Muscle layer of duodenum (tissue), 2 donors: ENCODE data around the gene AMBRA1.

Experiments used
- H3K27ac ChIP-seq: one replicate; pipeline ENCODE4 v1.7.0; 2013; ENCODE audit warnings: mild to moderate bottlenecking, low read length
- H3K27me3 ChIP-seq: one replicate; pipeline ENCODE4 v1.7.0; 2013; ENCODE audit warnings: low read depth, mild to moderate bottlenecking, control low read depth, low read length
- H3K36me3 ChIP-seq, 2 donors: one replicate each; pipeline ENCODE4 v1.7.0; 2013; ENCODE audit warnings: low read length in 2 of 2, control low read depth in 1 of 2, mild to moderate bottlenecking in 1 of 2; ENCODE audit not compliant: insufficient read depth in 2 of 2, control insufficient read depth in 1 of 2
- H3K4me1 ChIP-seq, 2 donors: one replicate each; pipeline ENCODE4 v1.7.0; 2013; ENCODE audit warnings: low read length in 2 of 2, mild to moderate bottlenecking in 2 of 2, control low read depth in 1 of 2, moderate library complexity in 1 of 2; ENCODE audit not compliant: insufficient read depth in 2 of 2, control insufficient read depth in 1 of 2
- H3K4me3 ChIP-seq, 2 donors: one replicate each; pipeline ENCODE4 v1.7.0; 2013; ENCODE audit warnings: low read length in 2 of 2, low read depth in 1 of 2, mild to moderate bottlenecking in 1 of 2
- H3K9me3 ChIP-seq, 2 donors: one replicate each; pipeline ENCODE4 v1.7.0; 2013; ENCODE audit warnings: low read length in 2 of 2, control low read depth in 1 of 2, mild to moderate bottlenecking in 1 of 2; ENCODE audit not compliant: control insufficient read depth in 1 of 2
- donor health status: healthy.

AMBRA1 gene

DNA sequence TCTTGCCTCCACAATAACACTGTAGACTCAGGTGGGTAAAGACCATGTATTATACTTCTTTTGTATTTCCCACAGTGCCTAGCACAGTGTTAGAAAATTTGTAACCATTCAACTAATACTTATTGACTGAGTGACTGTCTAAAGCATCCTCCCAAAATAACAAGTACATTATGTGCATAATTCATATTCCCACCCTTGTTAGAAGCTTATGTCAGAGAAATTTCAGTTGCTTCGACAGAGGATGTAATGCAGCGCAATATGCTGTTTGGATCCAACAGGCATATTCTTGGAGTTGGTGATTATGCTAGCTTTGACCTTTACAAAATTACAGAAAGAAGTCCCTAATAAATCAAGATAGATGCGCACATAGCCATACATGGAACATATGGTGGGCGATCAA, 53.0 kb downstream of the AMBRA1 start:
- Histone ChIP-seq H3K36me3 (peaks cover 44 to 48% of the 10 kb centered on the region in 2 donors), H3K9me3 (no peaks in the 10 kb centered on the region), H3K4me1 (no peaks in the 10 kb centered on the region), H3K4me3 (no peak overlapping the region), H3K27ac (no peak overlapping the region), H3K27me3 (no peaks in the 10 kb centered on the region)

DNA sequence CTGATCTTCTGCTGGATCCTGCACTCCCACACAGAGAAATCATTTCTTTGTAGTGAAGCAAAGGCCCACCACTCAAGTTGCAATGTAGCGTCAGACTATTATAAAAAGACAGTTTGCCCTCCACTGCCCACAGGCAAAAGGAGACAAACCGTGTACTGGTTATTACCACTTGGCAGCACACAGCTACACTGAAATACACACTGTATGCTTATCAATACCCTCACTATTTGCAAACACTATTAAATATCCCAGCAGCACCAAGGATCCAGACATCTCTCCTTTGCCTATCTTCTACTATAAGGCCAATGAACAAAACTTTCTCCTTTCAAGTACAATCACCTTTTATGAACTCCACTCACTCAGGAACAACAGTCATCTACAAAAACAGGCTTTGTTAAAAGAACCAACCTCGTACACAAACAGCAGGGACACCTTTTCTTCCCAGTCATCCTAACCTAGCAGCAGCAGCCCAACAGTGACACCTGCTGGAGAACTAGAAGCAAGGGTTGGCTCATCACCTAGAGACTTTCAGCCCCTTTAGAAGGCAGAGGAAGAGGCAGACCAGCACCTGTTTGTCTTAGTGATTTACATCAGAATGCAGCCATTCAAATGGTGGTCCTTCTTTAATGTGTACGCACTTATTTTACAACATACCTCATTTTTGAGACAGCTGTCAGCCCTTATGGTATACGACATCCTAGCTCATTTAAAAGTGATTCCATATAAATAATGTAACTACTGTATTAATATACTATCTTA, 56.1 kb downstream of the AMBRA1 start:
- Histone ChIP-seq H3K36me3 (peaks cover 19 to 20% of the 10 kb centered on the region in 2 donors), H3K27me3 (no peaks in the 10 kb centered on the region), H3K4me3 (no peak overlapping the region), H3K4me1 (no peaks in the 10 kb centered on the region), H3K27ac (no peak overlapping the region), H3K9me3 (no peaks in the 10 kb centered on the region)

- Histone ChIP-seq H3K4me3 (no peak overlapping the region), H3K4me1 (no peaks in the 10 kb centered on the region), H3K36me3 (peaks cover 13 to 14% of the 10 kb centered on the region in 2 donors), H3K27ac (no peak overlapping the region), H3K9me3 (no peaks in the 10 kb centered on the region), H3K27me3 (no peaks in the 10 kb centered on the region)
These were observed 56.7 kb downstream of the AMBRA1 start for GRCh38 chr11:46537121-46537520.

GRCh38 chr11:46535688-46536087, 58.1 kb downstream of the AMBRA1 start:
- H3K9me3 ChIP-seq, result no peaks in the 10 kb centered on the region
- no peak overlapping the region for H3K27ac ChIP-seq
- no peaks in the 10 kb centered on the region for H3K27me3 ChIP-seq
- peaks cover 0 to 3% of the 10 kb centered on the region in 2 donors for H3K36me3 ChIP-seq
- no peaks in the 10 kb centered on the region for H3K4me1 ChIP-seq
- H3K4me3 ChIP-seq, result no peak overlapping the region

DNA sequence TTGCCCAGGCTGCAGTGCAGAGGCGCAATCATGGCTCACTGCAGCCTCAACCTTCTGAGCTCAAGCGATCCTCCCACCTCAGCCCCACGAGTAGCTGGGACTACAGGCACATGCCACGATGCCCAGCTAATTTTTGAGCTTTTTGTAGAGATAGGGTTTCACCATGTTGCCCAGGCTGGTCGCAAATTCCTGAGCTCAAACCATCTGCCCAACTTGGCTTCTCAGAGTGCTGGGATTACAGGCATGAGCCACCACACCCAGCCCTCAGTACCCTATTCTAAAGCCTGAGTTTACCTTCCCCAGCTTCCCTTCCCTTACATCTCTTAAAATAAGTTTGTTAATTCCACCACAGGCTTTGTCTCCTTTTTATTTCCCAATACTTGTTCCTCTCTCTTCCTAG, 59.1 kb downstream of the AMBRA1 start:
- H3K4me1 ChIP-seq, result peaks cover 0 to 8% of the 10 kb centered on the region in 2 donors
- H3K9me3 ChIP-seq, result no peaks in the 10 kb centered on the region
- H3K27ac ChIP-seq, result no peak overlapping the region
- H3K36me3 ChIP-seq, result peaks cover 0 to 2% of the 10 kb centered on the region in 2 donors
- no peak overlapping the region for H3K4me3 ChIP-seq
- no peaks in the 10 kb centered on the region for H3K27me3 ChIP-seq

DNA sequence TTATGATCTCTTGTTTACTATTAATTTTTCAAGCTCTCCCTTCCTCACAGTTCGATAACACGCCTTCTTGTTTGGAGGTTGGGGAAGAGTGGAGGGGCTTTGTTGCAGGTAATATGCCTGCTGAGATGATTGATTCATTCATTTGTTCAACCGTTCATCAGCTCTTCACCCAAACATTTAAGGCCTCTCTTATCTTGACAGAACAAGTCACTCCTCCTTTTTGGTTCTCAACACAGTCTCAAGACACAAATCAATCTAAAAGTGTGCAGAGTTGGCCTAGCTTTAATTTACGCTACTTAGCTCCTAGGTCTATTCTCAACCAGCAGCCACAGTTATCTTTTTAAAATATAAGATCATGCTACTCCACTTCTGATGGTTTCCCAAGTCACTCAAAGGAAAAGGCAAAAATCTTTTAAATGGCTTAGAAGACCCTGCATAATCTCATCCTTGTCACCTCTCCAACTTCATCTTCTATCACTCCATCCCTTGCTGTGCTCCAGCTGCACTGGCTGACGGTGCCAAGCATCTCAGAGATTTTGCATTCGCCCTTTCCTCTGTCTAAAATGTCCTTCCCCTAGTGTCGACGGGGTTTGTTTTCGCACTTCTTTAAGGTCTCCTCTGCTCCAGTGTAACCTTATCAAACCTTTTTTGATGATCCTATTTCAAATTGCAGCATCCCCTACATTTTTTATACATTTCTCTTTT, 60.3 kb downstream of the AMBRA1 start:
- Histone ChIP-seq H3K9me3 (no peaks in the 10 kb centered on the region), H3K36me3 (peaks cover 0 to 5% of the 10 kb centered on the region in 2 donors), H3K4me1 (peaks cover 0 to 9% of the 10 kb centered on the region in 2 donors), H3K27ac (no peak overlapping the region), H3K4me3 (no peak overlapping the region), H3K27me3 (no peaks in the 10 kb centered on the region)

- Histone ChIP-seq H3K27me3 (no peaks in the 10 kb centered on the region), H3K4me1 (peaks cover 0 to 9% of the 10 kb centered on the region in 2 donors), H3K36me3 (peaks cover 5% of the 10 kb centered on the region in 2 donors), H3K4me3 (no peak overlapping the region), H3K9me3 (no peaks in the 10 kb centered on the region), H3K27ac (no peak overlapping the region)
These were observed 63.8 kb downstream of the AMBRA1 start for GRCh38 chr11:46529928-46530574.

GRCh38 chr11:46529095-46529905, 64.5 kb downstream of the AMBRA1 start:
- Histone ChIP-seq H3K27me3 (no peaks in the 10 kb centered on the region), H3K9me3 (no peaks in the 10 kb centered on the region), H3K36me3 (peaks cover 5 to 7% of the 10 kb centered on the region in 2 donors), H3K4me1 (peaks cover 0 to 9% of the 10 kb centered on the region in 2 donors), H3K4me3 (no peak overlapping the region), H3K27ac (no peak overlapping the region)

GRCh38 chr11:46528445-46529094, 65.3 kb downstream of the AMBRA1 start:
- Histone ChIP-seq H3K36me3 (peaks cover 5 to 8% of the 10 kb centered on the region in 2 donors), H3K4me1 (peaks cover 0 to 9% of the 10 kb centered on the region in 2 donors), H3K27me3 (no peaks in the 10 kb centered on the region), H3K27ac (no peak overlapping the region), H3K9me3 (no peaks in the 10 kb centered on the region), H3K4me3 (no peak overlapping the region)

- H3K4me3 ChIP-seq, result no peak overlapping the region
- H3K9me3 ChIP-seq, result no peaks in the 10 kb centered on the region
- H3K4me1 ChIP-seq, result peaks cover 0 to 9% of the 10 kb centered on the region in 2 donors
- H3K36me3 ChIP-seq, result peaks cover 5 to 8% of the 10 kb centered on the region in 2 donors
- H3K27me3 ChIP-seq, result no peaks in the 10 kb centered on the region
- no peak overlapping the region for H3K27ac ChIP-seq
These were observed 66.2 kb downstream of the AMBRA1 start for GRCh38 chr11:46527591-46528130.
